Neural progenitor cell (in vitro differentiated cells): ENCODE data around the gene GOSR2. TPM values are rescaled to one million over a fixed set of nuclear protein-coding genes. Genes with fewer than 3 reads are reported as not detected.
A peak's percentile ranks its signal among the peaks of the same experiment; 100 is the strongest.

Experiments
- DNase-seq: peaks from one replicate; pipeline ENCODE4 v3.0.0-alpha.2; 2016; ENCODE audit warnings: low spot score
- H2AFZ ChIP-seq: fragments of 200-600 bp; sonication (generic); replicated peaks from 2 replicates; pipeline ENCODE4 v1.6.1; 2016; ENCODE audit warnings: antibody characterized with exemption
- H3F3A ChIP-seq: fragments of 200-600 bp; sonication (generic); 2 replicates; pipeline ENCODE4 v1.6.1; 2016; ENCODE audit warnings: antibody characterized with exemption, low read depth
- H3K27ac ChIP-seq: fragments of 200-600 bp; sonication (generic); 2 replicates; pipeline ENCODE4 v1.5.1; 2016; ENCODE audit warnings: mild to moderate bottlenecking
- H3K27me3 ChIP-seq: fragments of 200-600 bp; sonication (generic); 2 replicates; pipeline ENCODE4 v1.6.1; 2016; ENCODE audit warnings: mild to moderate bottlenecking, moderate library complexity
- H3K36me3 ChIP-seq: fragments of 200-600 bp; sonication (generic); 2 replicates; pipeline ENCODE4 v1.5.1; 2016
- H3K4me1 ChIP-seq: fragments of 200-600 bp; sonication (generic); 2 replicates; pipeline ENCODE4 v1.6.1; 2016; ENCODE audit warnings: mixed run types
- H3K4me2 ChIP-seq: fragments of 200-600 bp; sonication (generic); 2 replicates; pipeline ENCODE4 v1.6.1; 2016
- H3K4me3 ChIP-seq: fragments of 200-600 bp; sonication (generic); 2 replicates; pipeline ENCODE4 v1.5.1; 2016
- H3K79me2 ChIP-seq: fragments of 200-600 bp; sonication (generic); 2 replicates; pipeline ENCODE4 v1.6.1; 2016; ENCODE audit warnings: low read depth
- H3K9ac ChIP-seq: fragments of 200-600 bp; sonication (generic); 2 replicates; pipeline ENCODE4 v1.6.1; 2016
- H3K9me3 ChIP-seq: fragments of 200-600 bp; sonication (generic); 2 replicates; pipeline ENCODE4 v1.5.1; 2016; ENCODE audit warnings: low read depth
- H4K20me1 ChIP-seq: fragments of 200-600 bp; sonication (generic); 2 replicates; pipeline ENCODE4 v1.6.1; 2016; ENCODE audit warnings: low read depth
- H3K27ac Mint-ChIP-seq: 3 replicates; pipeline ENCODE4 v1.8.0; 2021; ENCODE audit warnings: mixed read lengths
- H3K27me3 Mint-ChIP-seq: 2 replicates; pipeline ENCODE4 v1.8.0; 2022; ENCODE audit warnings: low read depth, mild to moderate bottlenecking, inconsistent platforms, moderate library complexity, mixed read lengths; ENCODE audit not compliant: insufficient read depth
- H3K36me3 Mint-ChIP-seq: 3 replicates; pipeline ENCODE4 v1.8.0; 2021; ENCODE audit warnings: mixed read lengths
- H3K4me1 Mint-ChIP-seq: 3 replicates; pipeline ENCODE4 v1.8.0; 2021; ENCODE audit warnings: mixed read lengths
- H3K4me3 Mint-ChIP-seq: 3 replicates; pipeline ENCODE4 v1.8.0; 2021; ENCODE audit warnings: mild to moderate bottlenecking, moderate library complexity, mixed read lengths
- H3K9me3 Mint-ChIP-seq: 3 replicates; pipeline ENCODE4 v1.8.0; 2020; ENCODE audit warnings: mixed read lengths
- EZH2 ChIP-seq: fragments of 200-600 bp; sonication (generic); IDR thresholded peaks from 2 replicates; pipeline ENCODE4 v1.6.1; 2017; ENCODE audit warnings: antibody characterized with exemption, mild to moderate bottlenecking, moderate library complexity
- EZH2phosphoT487 ChIP-seq: fragments of 200-600 bp; sonication (generic); IDR thresholded peaks from 2 replicates; pipeline ENCODE4 v1.6.1; 2017; ENCODE audit warnings: antibody characterized with exemption
- total RNA-seq: library from RNA; depleted of rRNA; stranded (reverse); fragments of >200 nt; gene quantifications from 2 replicates; pipeline ENCODE4 v1.2.3, GENCODE V29; 2015; ENCODE audit warnings: low replicate concordance
- TF ChIP-seq, protein P1 (sequence below): fragments of 200-600 bp; sonication (generic); IDR thresholded peaks from 2 replicates; pipeline ENCODE4 v1.5.1; 2017; ENCODE audit warnings: antibody characterized with exemption, mild to moderate bottlenecking

Gene GOSR2
- total RNA-seq, 1 donor from 2014 or later = 33.6 TPM

DNA sequence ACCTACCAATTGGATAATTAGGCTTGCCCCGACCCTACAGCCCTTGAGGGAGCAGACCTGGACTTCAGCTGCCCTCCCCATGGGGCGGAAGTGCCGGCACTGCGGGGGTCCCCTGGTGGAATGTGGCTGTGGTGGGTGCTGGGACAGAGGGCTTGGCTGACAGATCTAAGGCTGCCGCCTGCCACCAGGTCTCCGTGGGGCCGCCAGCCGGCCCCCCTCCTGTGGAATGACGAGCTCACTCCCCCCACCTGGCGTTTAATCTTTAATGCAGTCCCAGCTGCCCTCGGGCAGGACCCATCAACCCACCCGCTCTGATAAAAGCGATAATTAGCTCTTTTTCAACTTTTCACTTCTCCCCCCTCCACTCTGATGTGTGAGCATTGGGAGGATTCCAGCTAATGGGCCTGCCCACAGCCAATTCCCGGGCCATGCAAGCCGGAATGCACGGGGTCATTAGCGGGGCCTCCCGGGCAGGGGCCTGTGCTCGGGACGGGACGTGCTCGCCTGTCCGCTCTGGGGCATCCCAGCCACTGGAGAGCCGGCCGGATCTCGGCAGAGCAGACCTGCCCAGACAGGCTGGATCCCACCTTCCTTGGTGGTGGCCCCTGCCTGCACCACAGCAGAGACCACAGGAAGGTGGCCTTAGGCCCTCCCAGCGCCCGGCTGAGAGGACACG lies 28.3 kb upstream of the GOSR2 start:
- Histone ChIP-seq H4K20me1 (no peaks in the 10 kb centered on the region), H3K36me3 (no peaks in the 10 kb centered on the region), H3K27me3 (no peaks in the 10 kb centered on the region), H2AFZ (no peak overlapping the region), H3K4me3 (no peak overlapping the region), H3K27ac (no peak overlapping the region), H3K79me2 (no peaks in the 10 kb centered on the region), H3F3A (no peaks in the 10 kb centered on the region), H3K4me2 (no peak overlapping the region), H3K4me1 (peaks cover 14% of the 10 kb centered on the region), H3K9me3 (no peaks in the 10 kb centered on the region), H3K9ac (no peak overlapping the region)
- H3K9me3 Mint-ChIP-seq = peaks cover 2% of the 10 kb centered on the region
- no peaks in the 10 kb centered on the region for H3K36me3 Mint-ChIP-seq
- peaks cover 10% of the 10 kb centered on the region for H3K27me3 Mint-ChIP-seq
- peak; percentile 39 for DNase-seq
- TF ChIP-seq, protein P1, sequence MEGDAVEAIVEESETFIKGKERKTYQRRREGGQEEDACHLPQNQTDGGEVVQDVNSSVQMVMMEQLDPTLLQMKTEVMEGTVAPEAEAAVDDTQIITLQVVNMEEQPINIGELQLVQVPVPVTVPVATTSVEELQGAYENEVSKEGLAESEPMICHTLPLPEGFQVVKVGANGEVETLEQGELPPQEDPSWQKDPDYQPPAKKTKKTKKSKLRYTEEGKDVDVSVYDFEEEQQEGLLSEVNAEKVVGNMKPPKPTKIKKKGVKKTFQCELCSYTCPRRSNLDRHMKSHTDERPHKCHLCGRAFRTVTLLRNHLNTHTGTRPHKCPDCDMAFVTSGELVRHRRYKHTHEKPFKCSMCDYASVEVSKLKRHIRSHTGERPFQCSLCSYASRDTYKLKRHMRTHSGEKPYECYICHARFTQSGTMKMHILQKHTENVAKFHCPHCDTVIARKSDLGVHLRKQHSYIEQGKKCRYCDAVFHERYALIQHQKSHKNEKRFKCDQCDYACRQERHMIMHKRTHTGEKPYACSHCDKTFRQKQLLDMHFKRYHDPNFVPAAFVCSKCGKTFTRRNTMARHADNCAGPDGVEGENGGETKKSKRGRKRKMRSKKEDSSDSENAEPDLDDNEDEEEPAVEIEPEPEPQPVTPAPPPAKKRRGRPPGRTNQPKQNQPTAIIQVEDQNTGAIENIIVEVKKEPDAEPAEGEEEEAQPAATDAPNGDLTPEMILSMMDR = no peak
- TF ChIP-seq EZH2phosphoT487 (no peak), EZH2 (no peak)
- H3K4me1 Mint-ChIP-seq = peaks cover 10% of the 10 kb centered on the region
- H3K4me3 Mint-ChIP-seq = no peak overlapping the region
- H3K27ac Mint-ChIP-seq = no peak overlapping the region

- H3K4me3 Mint-ChIP-seq = no peak overlapping the region
- H3K27ac Mint-ChIP-seq = peak overlapping the region; percentile 21
- H3K9ac ChIP-seq = no peak overlapping the region
- H3K9me3 Mint-ChIP-seq = peaks cover 2% of the 10 kb centered on the region
- H2AFZ ChIP-seq = no peak overlapping the region
- H3K4me1 Mint-ChIP-seq = peaks cover 4% of the 10 kb centered on the region
- H3K4me2 ChIP-seq = no peak overlapping the region
- H3K79me2 ChIP-seq = no peaks in the 10 kb centered on the region
- no peak for DNase-seq
- H3K27me3 Mint-ChIP-seq = peaks cover 8% of the 10 kb centered on the region
- no peaks in the 10 kb centered on the region for H3F3A ChIP-seq
- H4K20me1 ChIP-seq = no peaks in the 10 kb centered on the region
- H3K9me3 ChIP-seq = no peaks in the 10 kb centered on the region
- no peaks in the 10 kb centered on the region for H3K36me3 ChIP-seq
- H3K4me3 ChIP-seq = no peak overlapping the region
- no peaks in the 10 kb centered on the region for H3K36me3 Mint-ChIP-seq
- TF ChIP-seq, protein P1 = no peak
- TF ChIP-seq EZH2phosphoT487 (no peak), EZH2 (no peak)
- H3K27me3 ChIP-seq = no peaks in the 10 kb centered on the region
- no peak overlapping the region for H3K27ac ChIP-seq
- H3K4me1 ChIP-seq = peaks cover 8% of the 10 kb centered on the region
Measured at GRCh38 chr17:46895171-46895570, 27.8 kb upstream of the GOSR2 start.

DNA sequence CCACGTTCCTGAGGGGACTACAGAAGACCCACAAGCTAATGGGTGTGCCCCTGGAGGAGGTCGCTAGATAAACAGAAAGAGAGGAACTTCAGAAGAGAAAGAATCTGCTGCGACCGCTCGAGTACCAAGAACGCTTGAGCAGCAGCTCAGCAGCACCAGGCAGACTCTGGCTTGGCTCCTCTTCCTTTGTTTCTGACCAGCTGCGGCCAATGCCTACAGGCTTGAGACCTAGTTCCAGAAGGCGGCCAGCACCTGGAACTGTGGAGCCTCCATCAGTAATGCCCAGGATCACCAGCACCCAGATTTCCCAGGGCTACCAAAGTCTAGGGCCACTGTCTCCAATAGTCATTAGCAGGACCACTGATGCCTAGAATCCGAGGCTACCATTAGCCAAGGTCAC lies 26.0 kb upstream of the GOSR2 start:
- no peak for TF ChIP-seq EZH2
- TF ChIP-seq, protein P1 = no peak
- TF ChIP-seq EZH2phosphoT487 = no peak

More for the DNA sequence above, 26.0 kb upstream of the GOSR2 start:
- H3K4me3 ChIP-seq = no peak overlapping the region
- no peaks in the 10 kb centered on the region for H3K79me2 ChIP-seq
- no peak overlapping the region for H3K27ac Mint-ChIP-seq
- no peaks in the 10 kb centered on the region for H3F3A ChIP-seq
- no peak overlapping the region for H3K4me3 Mint-ChIP-seq
- no peaks in the 10 kb centered on the region for H3K27me3 ChIP-seq
- no peaks in the 10 kb centered on the region for H3K4me1 Mint-ChIP-seq
- peaks cover 3% of the 10 kb centered on the region for H3K4me1 ChIP-seq
- H3K36me3 ChIP-seq = no peaks in the 10 kb centered on the region
- H3K9ac ChIP-seq = no peak overlapping the region
- peaks cover 8% of the 10 kb centered on the region for H3K27me3 Mint-ChIP-seq
- H4K20me1 ChIP-seq = no peaks in the 10 kb centered on the region
- H3K9me3 ChIP-seq = no peaks in the 10 kb centered on the region
- no peak overlapping the region for H3K27ac ChIP-seq
- H3K9me3 Mint-ChIP-seq = peaks cover 2% of the 10 kb centered on the region
- H3K4me2 ChIP-seq = no peak overlapping the region
- no peak for DNase-seq
- H3K36me3 Mint-ChIP-seq = no peaks in the 10 kb centered on the region
- H2AFZ ChIP-seq = no peak overlapping the region
